MG63 (cell line): ENCODE measurements around the gene ZNF10. TPM values are rescaled to one million over a fixed set of nuclear protein-coding genes. Genes with fewer than 3 reads are reported as not detected.
A peak's percentile ranks its signal among the peaks of the same experiment; 100 is the strongest.

Experiments used
- DNase-seq: peaks from one replicate; pipeline ENCODE4 v3.0.0-alpha.2; 2020
- H3K27me3 ChIP-seq: fragments of 250-450 bp; sonication (Bioruptor Pico); 2 replicates; pipeline ENCODE4 v1.5.1; 2020; ENCODE audit warnings: mild to moderate bottlenecking, moderate library complexity
- H3K36me3 ChIP-seq: fragments of 250-450 bp; sonication (Bioruptor Pico); 2 replicates; pipeline ENCODE4 v1.5.1; 2020; ENCODE audit warnings: mild to moderate bottlenecking, moderate library complexity
- H3K4me3 ChIP-seq: fragments of 250-450 bp; sonication (Bioruptor Pico); 2 replicates; pipeline ENCODE4 v1.5.1; 2020; ENCODE audit warnings: mild to moderate bottlenecking, moderate library complexity
- H3K9me3 ChIP-seq: fragments of 250-450 bp; sonication (Bioruptor Pico); 2 replicates; pipeline ENCODE4 v1.5.1; 2020; ENCODE audit warnings: mild to moderate bottlenecking, moderate library complexity
- total RNA-seq: library from RNA; depleted of rRNA; stranded (reverse); fragments of >200 nt; shearing (Covaris generic); gene quantifications from 2 replicates; pipeline ENCODE4 v1.2.3, GENCODE V29; 2014; ENCODE audit warnings: low replicate concordance; rRNA removed

Gene ZNF10
- total RNA-seq, 1 experiment from 2014 or later = 0.43 TPM

GRCh38 chr12:133174901-133175300 lies 44.5 kb downstream of the ZNF10 start:
- no peak overlapping the region for H3K4me3 ChIP-seq
- peaks cover 18% of the 10 kb centered on the region for H3K9me3 ChIP-seq
- H3K27me3 ChIP-seq = no peaks in the 10 kb centered on the region
- no peak for DNase-seq
- H3K36me3 ChIP-seq = no peaks in the 10 kb centered on the region

GRCh38 chr12:133180669-133181068 lies 50.2 kb downstream of the ZNF10 start:
- no peaks in the 10 kb centered on the region for H3K27me3 ChIP-seq
- peak overlapping the region; percentile 95 for H3K4me3 ChIP-seq
- DNase-seq = no peak
- H3K9me3 ChIP-seq = peaks cover 37% of the 10 kb centered on the region
- peaks cover 28% of the 10 kb centered on the region for H3K36me3 ChIP-seq

- Histone ChIP-seq H3K36me3 (peaks cover 28% of the 10 kb centered on the region), H3K9me3 (peaks cover 40% of the 10 kb centered on the region), H3K4me3 (peak within 1 kb of the TSS; percentile 95), H3K27me3 (no peaks in the 10 kb centered on the region)
- peak; percentile 87 for DNase-seq
These were observed 51.0 kb downstream of the ZNF10 start, which contains the start of gene ZNF268 for GRCh38 chr12:133181238-133181959. Gene ZNF268, plus strand, starts transcription at chr12:133181495. Its CDS starts 503 bp downstream, at chr12:133181998.

GRCh38 chr12:133190176-133190575 lies 59.7 kb downstream of the ZNF10 start:
- Histone ChIP-seq H3K9me3 (peaks cover 37% of the 10 kb centered on the region), H3K36me3 (peaks cover 81% of the 10 kb centered on the region), H3K27me3 (no peaks in the 10 kb centered on the region), H3K4me3 (no peak overlapping the region)
- no peak for DNase-seq

- Histone ChIP-seq H3K36me3 (peaks cover 75% of the 10 kb centered on the region), H3K4me3 (no peak overlapping the region), H3K9me3 (peaks cover 34% of the 10 kb centered on the region), H3K27me3 (no peaks in the 10 kb centered on the region)
- no peak for DNase-seq
These were observed 62.4 kb downstream of the ZNF10 start for GRCh38 chr12:133192847-133193246.

- H3K27me3 ChIP-seq = no peaks in the 10 kb centered on the region
- H3K4me3 ChIP-seq = no peak overlapping the region
- peaks cover 56% of the 10 kb centered on the region for H3K9me3 ChIP-seq
- DNase-seq = no peak
- peaks cover 56% of the 10 kb centered on the region for H3K36me3 ChIP-seq
These were observed 71.5 kb downstream of the ZNF10 start for GRCh38 chr12:133201888-133202287.

- Histone ChIP-seq H3K36me3 (peaks cover 56% of the 10 kb centered on the region), H3K4me3 (no peak overlapping the region), H3K27me3 (no peaks in the 10 kb centered on the region), H3K9me3 (peaks cover 63% of the 10 kb centered on the region)
- no peak for DNase-seq
These were observed 72.3 kb downstream of the ZNF10 start for GRCh38 chr12:133202493-133203343.

- Histone ChIP-seq H3K36me3 (peaks cover 56% of the 10 kb centered on the region), H3K27me3 (no peaks in the 10 kb centered on the region), H3K4me3 (no peak overlapping the region), H3K9me3 (peaks cover 70% of the 10 kb centered on the region)
- no peak for DNase-seq
These were observed 73.2 kb downstream of the ZNF10 start for GRCh38 chr12:133203344-133204263.

GRCh38 chr12:133204264-133204603 lies 73.8 kb downstream of the ZNF10 start:
- DNase-seq = no peak
- H3K27me3 ChIP-seq = no peaks in the 10 kb centered on the region
- H3K4me3 ChIP-seq = no peak overlapping the region
- H3K36me3 ChIP-seq = peaks cover 56% of the 10 kb centered on the region
- H3K9me3 ChIP-seq = peaks cover 71% of the 10 kb centered on the region

- no peak for DNase-seq
- peaks cover 46% of the 10 kb centered on the region for H3K36me3 ChIP-seq
- peaks cover 71% of the 10 kb centered on the region for H3K9me3 ChIP-seq
- H3K27me3 ChIP-seq = no peaks in the 10 kb centered on the region
- H3K4me3 ChIP-seq = no peak overlapping the region
These were observed 76.0 kb downstream of the ZNF10 start for GRCh38 chr12:133206390-133206789.

Other genes starting within 250 kb of the ZNF10 start
- gene CHFR, start 243.0 kb upstream of the ZNF10 start, total RNA-seq = 12.6 and 33.3 TPM in 2 replicates
- gene ZNF605, start 174.3 kb upstream of the ZNF10 start, total RNA-seq = 3.9 and 6.0 TPM in 2 replicates
- gene ZNF26, start 144.3 kb upstream of the ZNF10 start, total RNA-seq = 10.5 and 10.9 TPM in 2 replicates
- 4.8 and 7.3 TPM in 2 replicates for gene ZNF84, start 93.1 kb upstream of the ZNF10 start, total RNA-seq
- 0.26 TPM in 1 of 2 replicates, not detected in the other for gene ZNF140, start 49.7 kb upstream of the ZNF10 start, total RNA-seq
- gene ZNF891, start 353 bp upstream of the ZNF10 start, total RNA-seq = 0.10 TPM in 2 replicates
- gene ZNF268, start 50.9 kb downstream of the ZNF10 start, total RNA-seq = 9.2 and 24.4 TPM in 2 replicates
- gene ANHX, start 105.2 kb downstream of the ZNF10 start, total RNA-seq = not detected in 2 replicates